H1 (cell line): ENCODE results near the gene B4GALNT3. TPM values are rescaled to one million over a fixed set of nuclear protein-coding genes. Genes with fewer than 3 reads are reported as not detected.

Experiments used
- CTCF ChIA-PET: fragments of 300-600 bp; sonication (Branson Sonifier 250); formaldehyde crosslinking; loops from one replicate; lab custom pipeline; 2021; ENCODE audit not compliant: partially characterized antibody; lab: Charles Lee
- POLR2A ChIA-PET: fragments of 300-600 bp; sonication (Branson Sonifier 250); formaldehyde crosslinking; loops from one replicate; lab custom pipeline; 2021; ENCODE audit warnings: inconsistent platforms; ENCODE audit not compliant: partially characterized antibody; lab: Charles Lee
- DNase-seq, 2 experiments: peaks; one replicate each; pipeline versions ENCODE4 v3.0.0 to v3.0.0-alpha.2; 2010 to 2022; ENCODE audit warnings: low spot score in 2 of 2, low read depth in 1 of 2, mixed read lengths in 1 of 2
- FAIRE-seq: peaks from 2 replicates; lab custom pipeline; 2011; peaks lifted over from hg19 to GRCh38; lab: Jason Lieb, UNC
- H2AFZ ChIP-seq: 2 replicates; pipeline ENCODE4 v1.8.1; 2012; ENCODE audit warnings: low read length, inconsistent platforms
- H2AK5ac ChIP-seq: 2 replicates; pipeline ENCODE4 v1.6.1; 2013; ENCODE audit warnings: low read depth, low read length
- H2BK120ac ChIP-seq: replicated peaks from 2 replicates; pipeline ENCODE3; 2013; ENCODE audit warnings: low read depth, low read length, inconsistent platforms
- H2BK12ac ChIP-seq: 2 replicates; pipeline ENCODE4 v1.6.1; 2013; ENCODE audit warnings: low read depth, low read length
- H2BK15ac ChIP-seq: 2 replicates; pipeline ENCODE4 v1.6.1; 2013; ENCODE audit warnings: low read length
- H2BK20ac ChIP-seq: 2 replicates; pipeline ENCODE4 v1.6.1; 2013; ENCODE audit warnings: low read length
- H2BK5ac ChIP-seq: 2 replicates; pipeline ENCODE4 v1.6.1; 2013; ENCODE audit warnings: low read depth, low read length
- H3K14ac ChIP-seq: 2 replicates; pipeline ENCODE4 v1.6.1; 2013; ENCODE audit warnings: inconsistent platforms; ENCODE audit not compliant: insufficient read length
- H3K18ac ChIP-seq: 2 replicates; pipeline ENCODE4 v1.6.1; 2013; ENCODE audit warnings: low read length; ENCODE audit errors: extremely low read depth
- H3K23ac ChIP-seq: 2 replicates; pipeline ENCODE4 v1.6.1; 2013; ENCODE audit warnings: inconsistent platforms; ENCODE audit not compliant: insufficient read length
- H3K23me2 ChIP-seq: 2 replicates; pipeline ENCODE4 v1.6.1; 2013; ENCODE audit warnings: low read depth, low read length
- H3K27ac ChIP-seq: 2 replicates; pipeline ENCODE4 v1.6.1; 2011; ENCODE audit warnings: low read depth, low read length, inconsistent platforms
- H3K27me3 ChIP-seq, 4 experiments: replicated peaks in 1 of 4; 1 replicate in 1 of 4; 2 replicates in 3 of 4; pipeline versions ENCODE4 v1.6.1 to v1.8.1; 2011 to 2013; ENCODE audit warnings: low read length in 3 of 4, mild to moderate bottlenecking in 3 of 4, inconsistent platforms in 2 of 4, mixed read lengths in 2 of 4, moderate library complexity in 1 of 4; ENCODE audit not compliant: control insufficient read depth in 3 of 4, insufficient read depth in 3 of 4; ENCODE audit errors: extremely low read depth in 1 of 4
- H3K36me3 ChIP-seq, 4 experiments: 2 replicates each; pipeline versions ENCODE4 v1.6.1 to v1.8.1; 2011 to 2013; ENCODE audit warnings: mild to moderate bottlenecking in 4 of 4, low read length in 3 of 4, moderate library complexity in 2 of 4, control low read depth in 1 of 4, inconsistent platforms in 1 of 4; ENCODE audit not compliant: insufficient read depth in 4 of 4, control insufficient read depth in 2 of 4
- H3K4ac ChIP-seq: replicated peaks from 2 replicates; pipeline ENCODE3; 2013; ENCODE audit warnings: low read length, low read depth, mixed read lengths, inconsistent platforms; ENCODE audit not compliant: insufficient read length
- H3K4me1 ChIP-seq, 4 experiments: replicated peaks in 1 of 4; 1 replicate in 1 of 4; 2 replicates in 3 of 4; pipeline versions ENCODE4 v1.6.1 to v1.8.1; 2011 to 2013; ENCODE audit warnings: low read length in 3 of 4, inconsistent platforms in 2 of 4, mixed read lengths in 1 of 4; ENCODE audit not compliant: insufficient read depth in 4 of 4, control insufficient read depth in 3 of 4
- H3K4me2 ChIP-seq, 2 experiments: 2 replicates each; pipeline versions ENCODE4 v1.6.1 to v1.8.1; 2011 to 2013; ENCODE audit warnings: low read depth in 2 of 2, low read length in 2 of 2, control low read depth in 1 of 2, inconsistent platforms in 1 of 2, mild to moderate bottlenecking in 1 of 2; ENCODE audit not compliant: insufficient read depth in 1 of 2
- H3K4me3 ChIP-seq, 4 experiments: fragments of 200-600, 300-600 bp in 1 of 4; sonication (generic), shearing (Covaris generic), sonication (Bioruptor Twin) in 1 of 4; 2 replicates each; pipeline versions ENCODE4 v1.5.1 to v1.8.1; 2011 to 2016; ENCODE audit warnings: low read length in 4 of 4, low read depth in 3 of 4, control low read depth in 2 of 4, inconsistent platforms in 2 of 4, mild to moderate bottlenecking in 2 of 4, mixed read lengths in 1 of 4, moderate library complexity in 1 of 4; ENCODE audit not compliant: insufficient read depth in 2 of 4; ENCODE audit errors: extremely low read depth in 1 of 4
- H3K56ac ChIP-seq: replicated peaks from 2 replicates; pipeline ENCODE3; 2013; ENCODE audit warnings: low read depth, mild to moderate bottlenecking, mixed read lengths, low read length, inconsistent platforms; ENCODE audit not compliant: insufficient read length
- H3K79me1 ChIP-seq: 2 replicates; pipeline ENCODE4 v1.6.1; 2013; ENCODE audit warnings: low read depth, low read length, control low read depth
- H3K79me2 ChIP-seq, 2 experiments: 2 replicates each; pipeline versions ENCODE4 v1.6.1 to v1.8.1; 2012 to 2013; ENCODE audit warnings: low read length in 2 of 2, mild to moderate bottlenecking in 2 of 2, inconsistent platforms in 1 of 2; ENCODE audit not compliant: insufficient read depth in 2 of 2, control insufficient read depth in 1 of 2
- H3K9ac ChIP-seq, 4 experiments: replicated peaks in 1 of 4; 1 replicate in 1 of 4; 2 replicates in 3 of 4; pipeline versions ENCODE4 v1.6.1 to v1.8.1; 2011 to 2013; ENCODE audit warnings: low read depth in 3 of 4, low read length in 3 of 4, control low read depth in 2 of 4, mild to moderate bottlenecking in 2 of 4, moderate library complexity in 2 of 4, inconsistent platforms in 1 of 4; ENCODE audit errors: extremely low read depth in 1 of 4
- H3K9me3 ChIP-seq, 2 experiments: 2 replicates each; pipeline versions ENCODE4 v1.6.1 to v1.8.1; 2012 to 2013; ENCODE audit warnings: mild to moderate bottlenecking in 2 of 2, moderate library complexity in 2 of 2, control low read depth in 1 of 2, inconsistent platforms in 1 of 2, low read depth in 1 of 2, low read length in 1 of 2, mixed read lengths in 1 of 2; ENCODE audit not compliant: insufficient read depth in 2 of 2
- H4K20me1 ChIP-seq, 2 experiments: replicated peaks in 1 of 2; 2 replicates each; pipeline versions ENCODE3 to v1.8.1; 2011 to 2013; ENCODE audit warnings: inconsistent platforms in 2 of 2, low read length in 2 of 2, mild to moderate bottlenecking in 1 of 2; ENCODE audit not compliant: insufficient read depth in 2 of 2, control insufficient read depth in 1 of 2
- H4K5ac ChIP-seq: 2 replicates; pipeline ENCODE4 v1.6.1; 2013; ENCODE audit warnings: low read length, low read depth, mixed read lengths, inconsistent platforms; ENCODE audit not compliant: insufficient read length
- H4K8ac ChIP-seq: 2 replicates; pipeline ENCODE4 v1.8.0; 2013; ENCODE audit warnings: mild to moderate bottlenecking, moderate library complexity, low read length, inconsistent platforms; ENCODE audit not compliant: insufficient read depth; ENCODE audit errors: extremely low read depth
- H4K91ac ChIP-seq: replicated peaks from 2 replicates; pipeline ENCODE3; 2013; ENCODE audit warnings: low read length, mixed read lengths, inconsistent platforms; ENCODE audit not compliant: insufficient read length
- ASH2L ChIP-seq: fragments of 200-600, 300-600 bp; sonication (generic); IDR thresholded peaks from one replicate; pipeline ENCODE4 v1.7.1; 2017; ENCODE audit warnings: low read length
- ATF2 ChIP-seq: IDR thresholded peaks from 2 replicates; pipeline ENCODE4 v1.6.1; 2012; ENCODE audit warnings: low read length, inconsistent platforms
- EZH2 ChIP-seq: fragments of 200-600 bp; sonication (generic); IDR thresholded peaks from 2 replicates; pipeline ENCODE4 v1.7.1; 2012; ENCODE audit warnings: low read depth, mild to moderate bottlenecking, moderate library complexity, low read length, inconsistent platforms; ENCODE audit not compliant: severe bottlenecking
- GTF2F1 ChIP-seq: IDR thresholded peaks from 2 replicates; pipeline ENCODE4 v1.6.1; 2012; ENCODE audit warnings: low read depth, low read length, improper control_type of control experiment, borderline replicate concordance
- MAFK ChIP-seq: IDR thresholded peaks from 2 replicates; pipeline ENCODE4 v1.6.1; 2012; ENCODE audit warnings: low read depth, mild to moderate bottlenecking, improper control_type of control experiment, low read length
- SAP30 ChIP-seq: fragments of 300-600 bp; sonication (generic); IDR thresholded peaks from 2 replicates; pipeline ENCODE4 v1.7.1; 2012; ENCODE audit warnings: low read length, moderate library complexity, mild to moderate bottlenecking, inconsistent platforms; ENCODE audit not compliant: insufficient read depth, insufficient replicate concordance
- SIRT6 ChIP-seq: IDR thresholded peaks from one replicate; pipeline ENCODE4 v1.7.1; 2012; ENCODE audit warnings: low read length, inconsistent platforms
- SP2 ChIP-seq: IDR thresholded peaks from 2 replicates; pipeline ENCODE4 v1.6.1; 2012; ENCODE audit warnings: mild to moderate bottlenecking, low read length, inconsistent platforms
- TCF12 ChIP-seq: IDR thresholded peaks from 2 replicates; pipeline ENCODE4 v1.6.1; 2011; ENCODE audit warnings: low read depth, mild to moderate bottlenecking, low read length
- TEAD4 ChIP-seq: IDR thresholded peaks from 2 replicates; pipeline ENCODE4 v1.6.1; 2012; ENCODE audit warnings: low read depth, low read length, inconsistent platforms, mixed read lengths
- ZNF274 ChIP-seq: IDR thresholded peaks from 2 replicates; pipeline ENCODE4 v1.7.0; 2012; ENCODE audit warnings: low read length, borderline replicate concordance; ENCODE audit errors: extremely low read depth
- WGBS, 2 experiments: shearing (Covaris generic) in 1 of 2; methylation state at CpG; one replicate each; pipeline versions ENCODE4 v1.1.6 to v1.1.7; 2013 to 2015; ENCODE audit warnings: low lambda C conversion rate in 2 of 2, mixed read lengths in 2 of 2, inconsistent platforms in 1 of 2, low coverage in 1 of 2, missing lambda C conversion rate in 1 of 2; ENCODE audit not compliant: insufficient replicate concordance in 2 of 2, insufficient coverage in 1 of 2, insufficient read length in 1 of 2; ENCODE audit errors: extremely low coverage in 1 of 2, missing lambda C conversion rate in 1 of 2; 5-methylcytosine and 5-hydroxymethylcytosine counted together
- polyA plus RNA-seq, 7 experiments: library from polyadenylated mRNA; depleted of rRNA in 3 of 7; stranded (reverse) in 5 of 7; unstranded in 2 of 7; fragments of >200 nt in 5 of 7; fragments of 200-250 nt in 2 of 7; gene quantifications; 1 replicate in 5 of 7; 2 replicates in 1 of 7; 4 replicates in 1 of 7; pipeline versions ENCODE4 v1.2.1 to v1.2.3, GENCODE V29; 2011 to 2013; ENCODE audit warnings: missing spikeins in 2 of 7, mixed read lengths in 2 of 7
- total RNA-seq: library from RNA; stranded (reverse); fragmentation: NEBNext Ultra II Directional; extraction: Animal tissue kit (Norgen Biotek cat#: 25700); gene quantifications from 2 replicates; pipeline ENCODE4 v1.2.1, GENCODE V29; 2021

Gene B4GALNT3
- total and polyA plus RNA-seq, 2 of the 8 experiments (the other 6 are each of a cell fraction or from before 2014, with no cell fraction given), result 12.5 to 20.3 TPM

GRCh38 chr12:553216-554000, 93.7 kb downstream of the B4GALNT3 start:
- Histone ChIP-seq H3K4me2 (no peak overlapping the region), H3K4me3 (no peak overlapping the region), H2BK15ac (no peak overlapping the region), H3K23me2 (no peaks in the 10 kb centered on the region), H2BK20ac (no peak overlapping the region), H3K23ac (no peak overlapping the region), H3K79me1 (no peaks in the 10 kb centered on the region), H3K79me2 (no peaks in the 10 kb centered on the region), H4K5ac (no peak overlapping the region), H2BK120ac (no peak overlapping the region), H3K27ac (no peak overlapping the region), H3K27me3 (no peaks in the 10 kb centered on the region), H3K18ac (no peak overlapping the region), H2BK12ac (no peak overlapping the region), H3K4ac (no peak overlapping the region), H3K9ac (no peak overlapping the region), H3K9me3 (0 out of 4 replicates have a peak, but pooled peaks cover 0 to 2% of the 10 kb centered on the region in 2 experiments), H3K14ac (no peak overlapping the region), H4K8ac (no peak overlapping the region), H4K20me1 (no peaks in the 10 kb centered on the region), H4K91ac (no peak overlapping the region), H2BK5ac (no peak overlapping the region), H3K4me1 (no peaks in the 10 kb centered on the region), H3K36me3 (peaks cover 0 to 6% (median 0%) of the 10 kb centered on the region in 4 experiments; a peak in 1 of 8 replicates), H2AFZ (no peak overlapping the region), H2AK5ac (no peak overlapping the region), H3K56ac (no peak overlapping the region)
- CTCF ChIA-PET, result interaction anchor here (1.3 kb wide), 1 partner anchor 105 kb away, joined by 3 read pairs; no protein-coding TSS in a partner anchor
- no peak for DNase-seq
- WGBS, 2 experiments, result 92% methylated on average over 21 of the region's 23 CpGs; no CpG with 5 or more reads in 1 of the 2 experiments
- FAIRE-seq, result no peak
- POLR2A ChIA-PET, result no interaction called here
- no peak for TF ChIP-seq TCF12
- TF ChIP-seq SP2, result no peak
- TF ChIP-seq ASH2L, result no peak
- no peak for TF ChIP-seq SAP30
- TF ChIP-seq EZH2, result no peak
- TF ChIP-seq SIRT6, result no peak
- no peak for TF ChIP-seq TEAD4
- TF ChIP-seq GTF2F1, result no peak
- no peak for TF ChIP-seq ZNF274
- TF ChIP-seq ATF2, result no peak
- no peak for TF ChIP-seq MAFK
